ENCODE results near the gene NAV1. TPM values are rescaled to one million over a fixed set of nuclear protein-coding genes. Genes with fewer than 3 reads are reported as not detected.

The NAV1 gene
- polyA plus RNA-seq, 2 of the 4 experiments (the other 2 are of a cell fraction): 3.7 to 8.4 TPM

- POLR2A ChIA-PET: no interaction called here
- ATAC-seq (no peak), DNase-seq (ENCODE audit: low read depth in 1 of 2, low spot score in 1 of 2) (no peak), FAIRE-seq (no peak)
- Histone ChIP-seq H3K9me3 (no peaks in the 10 kb centered on the region), H3K4me1 (peaks cover 23% of the 10 kb centered on the region), H3K27ac (no peak overlapping the region), H3K4me2 (no peak overlapping the region), H3K4me3 (no peak overlapping the region)
- TF ChIP-seq BCL3 (IDR thresholded peaks at IDR 0.05) (no peak), TFCP2L1 (CRISPR knock-in tag; IDR thresholded peaks at IDR 0.05) (no peak), RARB (CRISPR knock-in tag; IDR thresholded peaks at IDR 0.05) (no peak)
- CTCF ChIA-PET: interaction anchor here (1.2 to 49.4 kb wide), 6 partner anchors 13 to 129 kb away, joined by 3 to 1452 read pairs (median 49); partner anchors contain the start of gene CSRP1
- 80% methylated on average over 9 of the region's 9 CpGs for WGBS (ENCODE audit: missing lambda C conversion rate)
Measured at GRCh38 chr1:201515062-201515750, 23.7 kb upstream of the NAV1 start.

GRCh38 chr1:201515895-201516294 is 23.0 kb upstream of the NAV1 start:
- Histone ChIP-seq H3K4me3 (no peak overlapping the region), H3K27ac (no peak overlapping the region), H3K4me2 (no peak overlapping the region), H3K4me1 (peaks cover 20% of the 10 kb centered on the region), H3K9me3 (no peaks in the 10 kb centered on the region)
- TF ChIP-seq HOXB5 (CRISPR knock-in tag; IDR thresholded peaks at IDR 0.05): no peak
- TF ChIP-seq RFX5 (IDR thresholded peaks at IDR 0.05): no peak
- 79% methylated on average over 1 of the region's 1 CpG for WGBS (ENCODE audit: missing lambda C conversion rate)
- CTCF ChIA-PET: interaction anchor here (1.2 to 49.4 kb wide), 6 partner anchors 12 to 130 kb away, joined by 3 to 1452 read pairs (median 49); partner anchors contain the start of gene CSRP1
- POLR2A ChIA-PET: no interaction called here
- ATAC-seq (no peak), FAIRE-seq (no peak), DNase-seq (ENCODE audit: low read depth in 1 of 2, low spot score in 1 of 2) (no peak)

- FAIRE-seq: no peak
- DNase-seq (ENCODE audit: low read depth in 1 of 2, low spot score in 1 of 2): no peak
- Histone ChIP-seq H3K9me3 (no peaks in the 10 kb centered on the region), H3K27ac (no peak overlapping the region), H3K4me3 (no peak overlapping the region), H3K4me2 (no peak overlapping the region), H3K4me1 (peaks cover 12% of the 10 kb centered on the region)
- ChIA-PET POLR2A (no interaction called here), CTCF (interaction anchor here (0.6 to 49.4 kb wide), 8 partner anchors 11 to 282 kb away, joined by 3 to 1452 read pairs (median 8); partner anchors contain the start of gene CSRP1)
- no peak for ATAC-seq
- TF ChIP-seq EP300 (IDR thresholded peaks at IDR 0.05): no peak
- no peak for TF ChIP-seq KDM1A (IDR thresholded peaks at IDR 0.05; ENCODE audit: low read depth)
- TF ChIP-seq POLR2A (IDR thresholded peaks at IDR 0.05; ENCODE audit: low read length): no peak
- no peak for TF ChIP-seq BCL3 (IDR thresholded peaks at IDR 0.05)
- TF ChIP-seq PBX3 (IDR thresholded peaks at IDR 0.05): no peak
- TF ChIP-seq SMC3 (IDR thresholded peaks at IDR 0.05): no peak
- TF ChIP-seq CBX8 (IDR thresholded peaks at IDR 0.05): no peak
- TF ChIP-seq HDAC2 (IDR thresholded peaks at IDR 0.05): no peak
- TF ChIP-seq USF2 (IDR thresholded peaks at IDR 0.05): no peak
- no peak for TF ChIP-seq ZC3H11A (IDR thresholded peaks at IDR 0.05)
- TF ChIP-seq ZNF302 (CRISPR knock-in tag; IDR thresholded peaks at IDR 0.05): no peak
- TF ChIP-seq ZSCAN20 (CRISPR knock-in tag; IDR thresholded peaks at IDR 0.05): no peak
- no peak for TF ChIP-seq CHD2 (IDR thresholded peaks at IDR 0.05; ENCODE audit: low read length, partially characterized antibody)
- TF ChIP-seq CEBPB (IDR thresholded peaks at IDR 0.05): no peak
- 95% methylated on average over 2 of the region's 2 CpGs for WGBS (ENCODE audit: missing lambda C conversion rate)
Measured at GRCh38 chr1:201516511-201517127, 22.3 kb upstream of the NAV1 start.
